Activated CD4-positive, CD25-positive, alpha-beta regulatory T cell treated with anti-CD3 and anti-CD28 coated beads, Interleukin-2, amount 50 U/mL, for 16 hours (primary cell): Measurements from ENCODE around the gene IGFN1.

Experiments
- DNase-seq: peaks from one replicate; pipeline ENCODE4 v3.0.0-alpha.2; 2020; ENCODE audit warnings: low read depth, low spot score

The IGFN1 gene

DNA sequence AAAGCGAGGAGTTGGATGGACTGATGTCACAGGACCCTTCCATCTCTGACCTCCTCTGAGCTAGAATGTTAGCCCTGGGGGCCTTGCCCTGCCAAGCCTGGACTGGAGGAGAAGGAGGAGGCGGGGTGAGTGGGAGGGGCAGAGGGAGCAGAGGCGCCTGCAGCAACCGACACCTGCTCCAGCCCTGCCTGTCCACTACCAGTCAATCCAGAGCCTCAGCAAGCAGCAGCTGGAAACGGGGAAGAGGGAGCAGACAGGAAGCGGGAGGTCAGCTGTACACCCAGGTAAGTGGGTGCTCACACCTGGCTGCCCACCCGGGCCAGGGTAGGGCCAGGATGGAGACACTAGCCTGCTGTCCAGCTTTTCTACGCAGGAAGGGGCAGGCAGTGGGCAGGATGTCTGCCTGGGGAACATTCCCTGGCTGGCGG, at the start of gene IGFN1:
Gene IGFN1 (plus strand): TSS at position 201 of the 428 bp plus-strand sequence. CDS start 2,470 bp downstream, outside the sequence.
- DNase-seq: no peak

DNA sequence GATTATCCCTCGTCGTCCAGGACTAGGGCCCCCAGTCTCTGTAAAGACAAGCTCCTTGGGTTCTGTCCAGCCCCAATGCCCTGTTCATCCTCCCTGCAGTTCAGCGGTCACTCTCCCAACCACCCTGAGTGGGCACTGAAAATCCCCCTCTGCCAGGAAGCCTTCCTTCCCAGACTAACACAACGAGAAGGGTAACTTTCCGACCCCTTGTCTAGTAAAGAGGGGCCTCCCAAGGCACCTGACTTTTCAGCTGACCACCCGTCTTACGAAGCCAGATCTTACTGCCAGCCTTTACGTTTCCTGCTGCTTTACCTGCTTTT, 49.7 kb upstream of the IGFN1 start:
- no peak for DNase-seq

- no peak for DNase-seq
Observed at GRCh38 chr1:201141418-201141817, 49.2 kb upstream of the IGFN1 start.

DNA sequence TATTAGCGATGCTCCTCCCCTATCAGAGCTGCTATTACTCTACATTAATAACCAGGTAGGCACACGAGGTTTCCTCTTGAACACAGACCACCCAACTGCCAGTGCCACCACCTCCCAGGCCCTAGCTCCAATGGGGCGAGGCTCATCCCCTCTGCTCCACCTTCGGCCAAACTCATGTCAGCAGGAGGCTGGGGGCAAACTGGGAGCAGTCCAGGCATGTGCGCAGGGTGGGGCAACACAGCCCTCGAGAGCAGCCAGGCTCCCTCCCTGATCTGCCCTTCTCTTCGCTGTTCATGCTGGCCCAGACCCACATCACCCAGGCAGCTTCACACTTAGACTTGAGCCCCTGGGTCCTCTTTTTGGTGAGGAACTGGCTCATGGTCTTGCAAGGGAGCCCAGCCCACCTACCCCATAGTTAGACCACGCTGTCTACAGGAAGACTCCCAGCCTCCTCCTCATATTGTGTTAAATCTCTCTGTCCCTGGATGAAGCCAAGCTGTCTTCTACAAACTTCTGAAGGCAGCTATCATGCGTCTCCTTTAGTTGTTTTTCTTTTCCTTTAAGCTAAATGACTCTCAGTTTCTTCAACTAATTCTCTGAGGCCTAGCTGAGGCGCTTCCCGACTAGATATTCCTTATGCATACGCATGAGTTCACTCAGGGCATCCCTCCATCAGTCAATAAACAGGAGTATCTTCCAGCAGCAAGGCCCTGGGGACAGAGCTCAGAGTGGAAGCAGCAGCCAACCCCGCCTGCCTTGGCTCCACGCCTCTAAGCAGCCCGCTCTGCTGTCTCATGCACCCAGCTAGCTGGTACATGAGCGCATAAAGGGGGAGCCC, 48.4 kb upstream of the IGFN1 start:
- no peak for DNase-seq

GRCh38 chr1:201142849-201143725, 47.5 kb upstream of the IGFN1 start:
- DNase-seq: no peak

DNA sequence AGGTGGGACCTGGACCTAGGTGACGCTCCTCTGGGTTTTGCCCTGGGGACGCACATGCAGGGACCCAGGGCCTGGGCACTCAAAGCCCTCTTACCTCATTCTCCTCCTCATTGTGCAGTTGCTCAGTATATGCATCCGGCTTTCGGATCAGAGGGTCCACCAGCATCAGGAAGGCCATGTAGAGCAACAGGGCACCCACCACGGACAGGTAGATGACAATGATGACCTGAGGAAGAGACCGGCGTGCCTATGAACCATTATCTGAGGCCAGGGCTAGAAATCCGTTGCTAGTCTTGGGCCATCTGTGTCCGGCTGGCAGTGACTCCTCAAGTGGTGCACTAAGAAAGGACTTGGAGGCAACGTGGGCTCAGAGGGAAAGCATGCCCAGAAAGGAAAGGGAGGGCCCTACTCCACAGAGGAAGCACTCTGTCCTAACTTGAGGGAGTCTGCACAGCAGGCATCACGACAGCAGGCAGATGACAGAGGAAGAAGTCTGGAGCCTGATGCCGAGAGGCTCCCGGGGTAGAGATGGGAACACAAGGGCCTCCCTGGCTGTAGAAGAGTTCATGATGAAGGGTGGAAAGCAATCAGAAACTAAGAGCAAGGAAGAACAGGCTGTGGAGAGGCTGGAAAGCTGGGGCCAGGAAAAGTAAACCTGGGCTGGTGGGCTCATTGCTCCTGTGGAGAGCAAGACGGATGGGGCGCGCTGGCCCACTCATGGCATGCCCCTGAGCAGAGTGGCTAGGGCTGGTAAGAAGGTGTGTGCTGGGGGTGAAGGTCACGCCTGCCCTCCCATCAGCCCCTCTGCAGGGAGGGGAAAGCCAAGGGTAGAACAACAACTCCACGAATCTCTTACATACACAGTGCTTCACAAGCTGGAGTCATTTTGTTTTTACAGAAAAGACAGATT, 46.6 kb upstream of the IGFN1 start:
- no peak for DNase-seq

- DNase-seq: no peak
Observed at GRCh38 chr1:201144701-201145100, 45.9 kb upstream of the IGFN1 start.

DNA sequence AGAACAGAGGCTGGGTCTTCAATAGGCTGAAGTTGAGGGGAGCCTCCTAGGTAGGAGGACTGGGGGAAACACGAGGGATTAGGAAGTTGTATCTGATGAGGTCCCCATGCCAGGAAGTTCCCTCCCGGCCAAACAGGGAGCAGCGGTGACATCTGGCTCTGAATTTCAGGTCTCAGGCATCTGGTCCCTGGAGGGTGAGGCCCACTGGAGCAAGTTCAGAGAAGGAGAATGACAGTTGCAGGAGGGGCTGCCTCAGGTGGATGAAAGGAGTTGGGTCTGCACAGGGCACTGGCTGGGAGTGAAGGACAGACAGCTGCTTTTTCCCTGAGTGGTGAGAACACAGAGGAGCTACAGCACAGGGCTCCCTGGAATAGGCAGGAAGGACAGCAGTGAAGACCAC, 45.5 kb upstream of the IGFN1 start:
- no peak for DNase-seq

GRCh38 chr1:201145816-201146215, 44.8 kb upstream of the IGFN1 start:
- no peak for DNase-seq

GRCh38 chr1:201146626-201147390, 43.8 kb upstream of the IGFN1 start:
- no peak for DNase-seq

DNA sequence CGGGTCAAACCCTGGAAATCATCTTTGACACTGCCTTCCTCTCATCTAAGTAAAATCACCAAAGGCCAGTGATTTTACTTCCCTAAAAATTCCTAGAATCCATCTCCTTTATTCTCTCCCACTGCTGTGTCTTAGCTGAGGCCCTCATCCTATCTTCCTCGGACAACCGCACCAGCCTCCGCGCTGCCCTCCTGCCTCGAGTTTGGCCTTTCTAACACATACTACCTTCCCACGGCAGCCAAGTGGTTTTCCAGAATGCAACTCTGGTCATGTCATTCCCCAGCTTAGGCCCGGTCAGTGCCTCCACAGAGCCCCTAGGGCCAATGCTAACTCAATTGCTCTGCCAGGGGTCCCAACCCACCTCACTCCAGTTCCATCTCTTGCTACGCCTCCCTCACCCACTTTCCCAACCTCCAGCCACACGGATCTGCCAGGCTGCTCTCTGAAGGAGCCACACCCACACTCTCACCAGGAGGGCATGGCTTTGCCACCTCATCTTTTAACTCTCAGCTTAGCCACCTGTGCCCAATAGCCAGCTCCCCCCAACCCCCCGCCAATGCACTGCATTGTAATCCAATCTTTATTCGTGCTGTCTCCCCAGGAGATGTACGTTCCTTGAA, 43.1 kb upstream of the IGFN1 start:
- no peak for DNase-seq

GRCh38 chr1:201149400-201149799, 41.2 kb upstream of the IGFN1 start:
- DNase-seq: no peak

DNA sequence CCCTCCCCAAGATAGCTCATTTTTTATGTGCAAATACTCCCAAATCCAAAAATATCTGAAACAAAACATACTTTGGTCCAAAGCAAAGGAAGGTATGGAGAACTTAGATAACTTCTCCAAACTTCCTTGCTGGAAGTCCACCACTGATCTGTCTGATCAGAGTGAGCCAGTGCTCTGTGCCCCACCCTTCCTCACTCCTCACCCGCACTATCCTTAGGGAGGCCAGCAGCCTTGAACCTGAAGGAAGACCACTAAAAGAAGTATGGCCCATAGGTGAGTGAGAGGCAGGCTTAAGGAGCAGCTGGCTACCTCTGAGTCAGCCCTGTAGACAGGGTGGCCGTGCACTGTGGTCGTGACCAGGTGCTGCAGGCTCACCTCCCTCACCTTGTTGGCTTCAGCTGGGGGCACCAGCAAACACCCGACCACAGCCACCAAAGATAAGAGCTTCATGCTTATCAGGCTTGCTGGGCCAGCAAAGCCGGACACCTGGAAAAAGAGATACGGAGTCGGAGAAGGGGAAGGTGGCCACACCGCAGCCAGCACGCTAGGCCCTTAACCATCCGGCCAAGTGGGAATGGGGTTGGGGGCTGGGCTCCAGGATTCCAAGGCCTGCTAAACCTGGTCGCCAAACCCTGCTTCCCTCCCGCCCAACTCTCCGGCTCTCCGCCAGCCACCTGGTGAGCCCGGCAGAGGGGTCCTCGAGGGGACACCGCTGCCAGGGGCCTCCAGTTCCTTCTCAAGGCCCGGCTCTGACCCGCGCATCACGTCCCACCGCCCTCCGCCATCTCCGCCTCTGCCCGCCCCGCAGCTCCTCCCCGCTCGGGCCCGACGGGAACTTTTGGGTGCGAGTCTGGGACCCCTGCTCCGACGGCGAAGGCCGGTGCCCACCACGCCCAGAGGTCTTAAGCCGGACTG, 36.9 kb upstream of the IGFN1 start:
- no peak for DNase-seq

GRCh38 chr1:201154389-201155165, 36.0 kb upstream of the IGFN1 start, which contains the start of gene TMEM9:
TSS of gene TMEM9 (minus strand) at chr1:201154474. CDS start at chr1:201153923, 551 bp downstream.
- DNase-seq: peak; percentile 94

- DNase-seq: no peak
Observed at GRCh38 chr1:201155354-201155753, 35.3 kb upstream of the IGFN1 start.

- DNase-seq: no peak
Observed at GRCh38 chr1:201156346-201156745, 34.3 kb upstream of the IGFN1 start.

DNA sequence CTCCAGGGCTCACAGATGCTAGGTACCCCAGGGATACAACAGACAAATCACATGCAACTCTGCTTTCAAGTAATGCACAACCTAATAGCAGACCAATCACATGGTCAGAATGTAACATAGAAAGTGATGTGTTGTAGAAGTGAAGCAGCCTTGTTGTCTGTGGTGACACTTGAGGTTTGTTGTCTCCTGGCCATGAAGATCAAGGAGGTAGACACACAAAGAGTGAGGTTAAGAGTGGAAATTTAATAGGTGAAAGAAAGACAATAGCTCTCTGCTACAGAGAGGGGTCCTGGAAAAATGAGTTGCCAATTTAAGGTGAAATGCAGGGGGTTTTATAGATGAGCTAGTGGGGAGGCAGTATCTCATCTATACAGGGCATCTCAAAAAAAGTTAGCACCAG, 33.8 kb upstream of the IGFN1 start:
- DNase-seq: no peak

- DNase-seq: no peak
Observed at GRCh38 chr1:201157949-201158348, 32.7 kb upstream of the IGFN1 start.
